Suprapubic skin (tissue), 4 donors: ENCODE measurements around the gene WSB1. TPM values are rescaled to one million over a fixed set of nuclear protein-coding genes. Genes with fewer than 3 reads are reported as not detected.

ENCODE experiments used
- DNase-seq, 2 donors: peaks; one replicate each; pipeline ENCODE4 v3.0.0-alpha.2; 2019; ENCODE audit warnings: low spot score in 2 of 2
- H3K27ac ChIP-seq: fragments of 200-600 bp; sonication (generic); one replicate; pipeline ENCODE4 v1.5.1; 2019
- H3K27me3 ChIP-seq: fragments of 200-600 bp; sonication (generic); one replicate; pipeline ENCODE4 v1.5.1; 2019
- H3K36me3 ChIP-seq: fragments of 200-600 bp; sonication (generic); one replicate; pipeline ENCODE4 v1.5.1; 2019
- H3K4me1 ChIP-seq: fragments of 200-600 bp; sonication (generic); one replicate; pipeline ENCODE4 v1.5.1; 2019
- H3K4me3 ChIP-seq: fragments of 200-600 bp; sonication (generic); one replicate; pipeline ENCODE4 v1.5.1; 2019; ENCODE audit warnings: mild to moderate bottlenecking
- H3K9me3 ChIP-seq: fragments of 200-600 bp; sonication (generic); one replicate; pipeline ENCODE4 v1.5.1; 2019
- CTCF ChIP-seq, 2 donors: fragments of 200-600 bp in 1 of 2; fragments of 450-650 bp in 1 of 2; sonication (generic) in 1 of 2; IDR thresholded peaks; one replicate each; pipeline ENCODE4 v1.5.1; 2016 to 2019; ENCODE audit warnings: antibody characterized with exemption in 2 of 2, mild to moderate bottlenecking in 1 of 2, moderate library complexity in 1 of 2
- EP300 ChIP-seq: sonication (generic); formaldehyde crosslinking; IDR thresholded peaks from one replicate; pipeline ENCODE4 v1.6.1; 2017; ENCODE audit warnings: antibody characterized with exemption
- POLR2A ChIP-seq, 2 donors: fragments of 450-650 bp; IDR thresholded peaks; one replicate each; pipeline ENCODE4 v1.6.1; 2017; ENCODE audit warnings: antibody characterized with exemption in 2 of 2, mild to moderate bottlenecking in 2 of 2, moderate library complexity in 2 of 2
- POLR2AphosphoS5 ChIP-seq, 3 donors: sonication (generic); formaldehyde crosslinking; IDR thresholded peaks; one replicate each; pipeline ENCODE4 v1.6.1; 2017; ENCODE audit warnings: antibody characterized with exemption in 3 of 3
- WGBS: methylation state at CpG from one replicate; pipeline ENCODE4 v1.1.5; 2018; 5-methylcytosine and 5-hydroxymethylcytosine counted together
- total RNA-seq, 4 donors: library from RNA; depleted of rRNA; stranded (reverse); fragments of >200 nt; gene quantifications; one replicate each; pipeline ENCODE4 v1.1.0, GENCODE V29; 2016

Gene WSB1
- total RNA-seq, 4 donors from 2014 or later = 38.5 to 206 (median 57.2) TPM

DNA sequence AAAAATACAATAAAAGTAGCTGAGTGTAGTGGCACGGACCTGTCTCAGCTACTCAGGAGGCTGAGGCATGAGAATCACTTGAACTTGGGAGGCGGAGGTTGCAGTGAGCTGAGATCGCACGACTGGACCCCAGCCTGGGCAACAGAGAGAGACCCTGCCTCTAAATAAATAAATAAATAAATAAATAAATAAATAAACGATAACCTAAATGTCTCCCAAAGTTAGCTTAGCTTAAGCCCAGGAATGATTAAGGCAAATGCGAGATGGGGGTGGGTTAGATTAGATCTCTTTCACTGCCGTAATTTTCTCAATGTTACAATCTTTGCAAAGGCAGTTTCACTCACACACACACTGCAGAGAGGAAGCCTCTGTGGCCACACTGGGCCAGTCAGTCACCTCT is 46.7 kb downstream of the WSB1 start:
- 87% methylated on average over 7 of the region's 7 CpGs for WGBS
- TF ChIP-seq POLR2AphosphoS5 (IDR thresholded peaks at IDR 0.05) (no peak), POLR2A (IDR thresholded peaks at IDR 0.05) (no peak), EP300 (no peak), CTCF (IDR thresholded peaks at IDR 0.05) (no peak)
- Histone ChIP-seq H3K9me3 (no peaks in the 10 kb centered on the region), H3K4me1 (peaks cover 20% of the 10 kb centered on the region), H3K27ac (no peak overlapping the region), H3K27me3 (no peaks in the 10 kb centered on the region), H3K36me3 (no peaks in the 10 kb centered on the region), H3K4me3 (no peak overlapping the region)
- DNase-seq = no peak

GRCh38 chr17:27341041-27341471 is 47.1 kb downstream of the WSB1 start:
- no peak for DNase-seq
- no peak overlapping the region for H3K27ac ChIP-seq
- H3K9me3 ChIP-seq = no peaks in the 10 kb centered on the region
- H3K36me3 ChIP-seq = no peaks in the 10 kb centered on the region
- TF ChIP-seq EP300 (no peak), CTCF (IDR thresholded peaks at IDR 0.05) (no peak), POLR2A (IDR thresholded peaks at IDR 0.05) (no peak), POLR2AphosphoS5 (IDR thresholded peaks at IDR 0.05) (no peak)
- H3K4me3 ChIP-seq = no peak overlapping the region
- peaks cover 20% of the 10 kb centered on the region for H3K4me1 ChIP-seq
- H3K27me3 ChIP-seq = no peaks in the 10 kb centered on the region
- WGBS = 43% methylated on average over 4 of the region's 4 CpGs

DNA sequence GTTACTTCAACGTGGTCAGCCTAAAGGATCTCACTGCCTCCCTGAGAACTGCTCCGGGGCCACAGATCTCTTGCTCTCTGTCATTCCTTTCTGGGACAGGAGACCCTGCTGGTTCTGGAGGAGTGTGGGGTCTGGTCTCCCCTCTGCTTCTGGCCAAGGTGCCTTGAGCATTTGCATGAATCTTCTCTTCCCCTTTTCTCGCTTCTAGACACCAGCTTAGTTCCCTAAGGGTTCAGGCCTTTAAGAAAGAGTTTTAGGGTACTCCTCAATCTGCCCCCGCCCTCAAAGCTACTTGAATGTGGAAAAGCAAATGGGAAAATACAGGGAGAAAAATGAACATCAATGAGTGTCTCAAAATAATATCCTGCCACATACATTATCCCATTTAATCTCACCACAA is 48.1 kb downstream of the WSB1 start:
- peaks cover 20% of the 10 kb centered on the region for H3K4me1 ChIP-seq
- no peaks in the 10 kb centered on the region for H3K9me3 ChIP-seq
- H3K27ac ChIP-seq = no peak overlapping the region
- no peak overlapping the region for H3K4me3 ChIP-seq
- 95% methylated on average over 4 of the region's 4 CpGs for WGBS
- H3K27me3 ChIP-seq = no peaks in the 10 kb centered on the region
- no peak for TF ChIP-seq POLR2A (IDR thresholded peaks at IDR 0.05)
- DNase-seq = no peak
- no peaks in the 10 kb centered on the region for H3K36me3 ChIP-seq

- H3K36me3 ChIP-seq = no peaks in the 10 kb centered on the region
- H3K4me1 ChIP-seq = peaks cover 20% of the 10 kb centered on the region
- no peaks in the 10 kb centered on the region for H3K27me3 ChIP-seq
- TF ChIP-seq POLR2AphosphoS5 (IDR thresholded peaks at IDR 0.05) (no peak), EP300 (no peak), POLR2A (IDR thresholded peaks at IDR 0.05) (no peak), CTCF (IDR thresholded peaks at IDR 0.05) (no peak)
- no peak for DNase-seq
- H3K4me3 ChIP-seq = no peak overlapping the region
- H3K27ac ChIP-seq = no peak overlapping the region
- H3K9me3 ChIP-seq = no peaks in the 10 kb centered on the region
- WGBS = 53% methylated on average over 3 of the region's 3 CpGs
Observed at GRCh38 chr17:27343294-27343693, 49.4 kb downstream of the WSB1 start.

DNA sequence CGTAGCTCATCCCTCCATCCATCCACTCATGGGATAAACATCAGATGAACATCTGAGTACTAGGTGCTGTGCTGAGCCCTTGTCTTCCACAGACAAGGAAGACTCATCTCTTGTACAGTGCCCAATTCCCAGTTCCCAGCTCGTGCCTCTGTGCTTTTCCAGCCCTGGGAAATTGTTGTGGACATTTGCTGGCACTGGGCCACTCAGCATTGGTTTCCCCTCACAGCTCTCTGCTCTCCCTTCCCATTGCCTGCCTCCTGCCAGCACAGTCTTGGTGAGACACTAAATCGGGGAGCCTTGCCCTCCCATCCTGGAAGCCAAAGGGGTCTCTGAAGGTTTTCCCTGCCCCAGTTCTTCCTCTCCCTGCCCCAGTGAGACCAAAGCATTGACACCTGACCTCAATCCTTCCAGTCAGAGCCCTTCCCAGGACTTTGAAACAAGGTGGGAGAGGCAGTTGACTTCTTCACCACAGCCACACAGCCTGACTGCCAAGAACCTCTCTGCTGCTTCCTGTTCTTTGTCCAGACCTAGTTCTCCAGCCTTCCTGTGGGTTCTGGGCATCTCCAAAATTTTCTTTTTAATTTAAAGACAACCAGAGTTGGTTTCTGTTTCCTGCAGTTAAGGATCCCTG is 50.2 kb downstream of the WSB1 start:
- H3K9me3 ChIP-seq = no peaks in the 10 kb centered on the region
- no peak for TF ChIP-seq POLR2AphosphoS5 (IDR thresholded peaks at IDR 0.05)
- TF ChIP-seq EP300 = no peak
- no peak for TF ChIP-seq CTCF (IDR thresholded peaks at IDR 0.05)
- no peak for TF ChIP-seq POLR2A (IDR thresholded peaks at IDR 0.05)
- peaks cover 26% of the 10 kb centered on the region for H3K4me1 ChIP-seq
- H3K4me3 ChIP-seq = no peak overlapping the region
- no peak overlapping the region for H3K27ac ChIP-seq
- H3K27me3 ChIP-seq = no peaks in the 10 kb centered on the region
- 63% methylated on average over 3 of the region's 3 CpGs for WGBS
- no peaks in the 10 kb centered on the region for H3K36me3 ChIP-seq
- DNase-seq = no peak
